ENCODE measurements around the gene KLHL18.
A peak's percentile ranks its signal among the peaks of the same experiment; 100 is the strongest.

Gene KLHL18

DNA sequence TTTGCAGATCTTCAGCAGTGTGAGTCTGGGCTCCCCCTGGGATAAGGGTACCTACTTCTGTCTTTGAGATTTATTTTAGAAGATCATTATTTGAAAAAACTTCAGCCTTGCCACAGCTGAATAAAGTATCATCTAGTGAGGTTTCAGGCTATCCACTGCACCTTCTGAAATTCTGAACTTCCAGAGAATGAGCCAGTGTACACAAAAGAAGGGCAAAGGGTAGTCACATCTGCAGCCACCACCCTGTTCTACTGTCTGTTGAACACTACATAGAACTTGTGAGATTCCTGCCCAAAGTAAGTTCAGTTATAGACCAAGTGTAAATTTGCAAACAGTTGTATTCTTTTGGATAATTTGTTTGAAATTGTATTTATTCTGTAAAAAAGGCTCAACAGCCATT is 60.1 kb downstream of the KLHL18 start:
- H3K4me3 ChIP-seq (ENCODE audit: severe bottlenecking) = no peak overlapping the region
- H3K27ac ChIP-seq (ENCODE audit: poor library complexity, severe bottlenecking) = no peak overlapping the region
- no peaks in the 10 kb centered on the region for H3K9me3 ChIP-seq (ENCODE audit: severe bottlenecking)
- peaks cover 26% of the 10 kb centered on the region for H3K36me3 ChIP-seq (ENCODE audit: low read depth)
- no peaks in the 10 kb centered on the region for H3K4me1 ChIP-seq (ENCODE audit: insufficient read depth, poor library complexity, severe bottlenecking)
- no peaks in the 10 kb centered on the region for H3K27me3 ChIP-seq (ENCODE audit: insufficient read depth, poor library complexity, severe bottlenecking)
- TF ChIP-seq CTCF (IDR thresholded peaks at IDR 0.05; ENCODE audit: poor library complexity, severe bottlenecking) = no peak
- DNase-seq (ENCODE audit: low spot score) (no peak), ATAC-seq (ENCODE audit: low read depth) (no peak)

- Histone ChIP-seq H3K27ac (ENCODE audit: poor library complexity, severe bottlenecking) (no peak overlapping the region), H3K36me3 (ENCODE audit: low read depth) (peaks cover 19% of the 10 kb centered on the region; the same call in 1 of the 2 replicates), H3K9me3 (ENCODE audit: severe bottlenecking) (no peaks in the 10 kb centered on the region), H3K4me3 (ENCODE audit: severe bottlenecking) (no peak overlapping the region), H3K4me1 (ENCODE audit: insufficient read depth, poor library complexity, severe bottlenecking) (no peaks in the 10 kb centered on the region), H3K27me3 (ENCODE audit: insufficient read depth, poor library complexity, severe bottlenecking) (no peaks in the 10 kb centered on the region)
- ATAC-seq (ENCODE audit: low read depth) (no peak), DNase-seq (ENCODE audit: low spot score) (no peak)
- TF ChIP-seq CTCF (IDR thresholded peaks at IDR 0.05; ENCODE audit: poor library complexity, severe bottlenecking) = no peak
Measured at GRCh38 chr3:47343471-47343971, 60.8 kb downstream of the KLHL18 start.

DNA sequence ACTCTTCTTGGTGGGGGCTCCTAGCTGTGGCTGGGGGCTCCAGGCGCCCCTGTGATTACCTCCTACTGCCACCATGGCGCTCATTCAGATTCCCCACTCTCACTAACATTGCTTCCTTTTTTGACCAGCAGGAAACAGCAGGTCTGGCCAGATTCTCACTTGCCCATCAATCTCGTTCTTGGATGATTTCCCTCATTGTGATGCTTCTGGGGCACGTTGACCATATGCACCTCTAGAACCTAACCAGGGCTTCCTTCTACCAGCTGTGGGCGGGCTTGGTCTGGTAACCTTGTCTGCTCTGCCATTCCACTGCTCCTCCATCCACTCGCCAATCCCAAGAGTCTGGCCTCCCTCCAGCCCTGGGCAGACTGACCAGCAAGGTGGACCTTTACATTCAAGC is 62.2 kb downstream of the KLHL18 start:
- no peak for TF ChIP-seq CTCF (IDR thresholded peaks at IDR 0.05; ENCODE audit: poor library complexity, severe bottlenecking)
- no peak for ATAC-seq (ENCODE audit: low read depth)
- Histone ChIP-seq H3K36me3 (ENCODE audit: low read depth) (peaks cover 16% of the 10 kb centered on the region; the same call in 1 of the 2 replicates), H3K4me3 (ENCODE audit: severe bottlenecking) (no peak overlapping the region), H3K9me3 (ENCODE audit: severe bottlenecking) (no peaks in the 10 kb centered on the region), H3K4me1 (ENCODE audit: insufficient read depth, poor library complexity, severe bottlenecking) (no peaks in the 10 kb centered on the region), H3K27ac (ENCODE audit: poor library complexity, severe bottlenecking) (no peak overlapping the region), H3K27me3 (ENCODE audit: insufficient read depth, poor library complexity, severe bottlenecking) (no peaks in the 10 kb centered on the region)
- no peak for DNase-seq (ENCODE audit: low spot score)

GRCh38 chr3:47347217-47347801 is 64.6 kb downstream of the KLHL18 start:
- no peak overlapping the region for H3K27ac ChIP-seq (ENCODE audit: poor library complexity, severe bottlenecking)
- H3K4me1 ChIP-seq (ENCODE audit: insufficient read depth, poor library complexity, severe bottlenecking) = no peaks in the 10 kb centered on the region
- H3K9me3 ChIP-seq (ENCODE audit: severe bottlenecking) = no peaks in the 10 kb centered on the region
- DNase-seq (ENCODE audit: low spot score) (no peak), ATAC-seq (ENCODE audit: low read depth) (peak; percentile 27; the same call in 2 of the 3 replicates)
- H3K27me3 ChIP-seq (ENCODE audit: insufficient read depth, poor library complexity, severe bottlenecking) = no peaks in the 10 kb centered on the region
- TF ChIP-seq CTCF (IDR thresholded peaks at IDR 0.05; ENCODE audit: poor library complexity, severe bottlenecking) = no peak
- H3K4me3 ChIP-seq (ENCODE audit: severe bottlenecking) = no peak overlapping the region
- peaks cover 16% of the 10 kb centered on the region; the same call in 1 of the 2 replicates for H3K36me3 ChIP-seq (ENCODE audit: low read depth)
